Neural cell (in vitro differentiated cells): ENCODE measurements around the gene NT5DC3. TPM values are rescaled to one million over a fixed set of nuclear protein-coding genes. Genes with fewer than 3 reads are reported as not detected.

ENCODE experiments used
- H2AFZ ChIP-seq: fragments of 200-600, 300-800 bp; sonication (generic), shearing (Covaris generic); 2 replicates; pipeline ENCODE4 v1.6.0; 2014; ENCODE audit warnings: low read depth, mild to moderate bottlenecking, antibody characterized with exemption, low read length, moderate library complexity
- H3F3A ChIP-seq: fragments of 200-600 bp; shearing (Covaris generic); 2 replicates; pipeline ENCODE4 v1.6.1; 2016; ENCODE audit warnings: mild to moderate bottlenecking, moderate library complexity, mixed read lengths, antibody characterized with exemption, low read length; ENCODE audit not compliant: insufficient read depth, poor library complexity, severe bottlenecking
- H3K27ac ChIP-seq: fragments of 200-600, 300-800 bp; sonication (generic), shearing (Covaris generic); 2 replicates; pipeline ENCODE4 v1.5.1; 2014; ENCODE audit warnings: mild to moderate bottlenecking, low read length, moderate library complexity
- H3K27me3 ChIP-seq: fragments of 300-800, 200-600 bp; sonication (generic), shearing (Covaris generic); 2 replicates; pipeline ENCODE4 v1.6.0; 2014; ENCODE audit warnings: mild to moderate bottlenecking, low read depth, low read length, moderate library complexity; ENCODE audit not compliant: insufficient read depth
- H3K36me3 ChIP-seq: fragments of 300-800, 200-600 bp; sonication (generic), shearing (Covaris generic); 2 replicates; pipeline ENCODE4 v1.5.1; 2014; ENCODE audit warnings: mild to moderate bottlenecking, antibody characterized with exemption, low read length, moderate library complexity; ENCODE audit not compliant: insufficient read depth
- H3K4me2 ChIP-seq: fragments of 300-800, 200-600 bp; sonication (generic), shearing (Covaris generic); 2 replicates; pipeline ENCODE4 v1.6.0; 2014; ENCODE audit warnings: mild to moderate bottlenecking, low read length
- H3K4me3 ChIP-seq: fragments of 300-800, 200-600 bp; sonication (generic), shearing (Covaris generic); 2 replicates; pipeline ENCODE4 v1.5.1; 2014; ENCODE audit warnings: mild to moderate bottlenecking, low read length, moderate library complexity
- H3K79me2 ChIP-seq: fragments of 200-600 bp; shearing (Covaris generic); replicated peaks from 2 replicates; pipeline ENCODE4 v1.6.0; 2014; ENCODE audit warnings: mild to moderate bottlenecking, low read length, moderate library complexity; ENCODE audit not compliant: insufficient read depth
- H3K9ac ChIP-seq: fragments of 300-800, 200-600 bp; sonication (generic), shearing (Covaris generic); 2 replicates; pipeline ENCODE4 v1.6.1; 2016; ENCODE audit warnings: mild to moderate bottlenecking, low read length, mixed read lengths
- H3K9me2 ChIP-seq: fragments of 200-600 bp; shearing (Covaris generic); 2 replicates; pipeline ENCODE4 v1.6.1; 2016; ENCODE audit warnings: mild to moderate bottlenecking, low read length, mixed read lengths; ENCODE audit not compliant: insufficient read depth
- H3K9me3 ChIP-seq: fragments of 200-600, 300-800 bp; sonication (generic), shearing (Covaris generic); 2 replicates; pipeline ENCODE4 v1.6.1; 2016; ENCODE audit warnings: mild to moderate bottlenecking, mixed run types, low read length, moderate library complexity, mixed read lengths
- H4K20me1 ChIP-seq: fragments of 200-600 bp; shearing (Covaris generic); 2 replicates; pipeline ENCODE4 v1.6.1; 2016; ENCODE audit warnings: mild to moderate bottlenecking, mixed run types; ENCODE audit not compliant: insufficient read depth
- CTCF ChIP-seq: fragments of 450-650 bp; IDR thresholded peaks from 2 replicates; pipeline ENCODE4 v1.5.1; 2014; ENCODE audit warnings: antibody characterized with exemption, mild to moderate bottlenecking, moderate library complexity; ENCODE audit not compliant: poor library complexity, severe bottlenecking
- EP300 ChIP-seq: fragments of 450-650 bp; conservative IDR thresholded peaks from 2 replicates; pipeline ENCODE4 v1.6.1; 2014; ENCODE audit warnings: antibody characterized with exemption, mild to moderate bottlenecking, moderate library complexity; ENCODE audit not compliant: poor library complexity, severe bottlenecking
- EZH2 ChIP-seq: fragments of 200-600, 300-800 bp; shearing (Covaris generic), sonication (generic); IDR thresholded peaks from 2 replicates; pipeline ENCODE4 v1.6.1; 2014; ENCODE audit warnings: antibody characterized with exemption, low read length, borderline replicate concordance, mild to moderate bottlenecking; ENCODE audit not compliant: insufficient read depth, poor library complexity, severe bottlenecking
- MXI1 ChIP-seq: fragments of 450-650 bp; conservative IDR thresholded peaks from 2 replicates; pipeline ENCODE4 v1.6.1; 2014; ENCODE audit warnings: antibody characterized with exemption, mild to moderate bottlenecking; ENCODE audit not compliant: poor library complexity, severe bottlenecking
- POLR2AphosphoS5 ChIP-seq: IDR thresholded peaks from 2 replicates; pipeline ENCODE4 v1.6.1; 2012
- RAD21 ChIP-seq: fragments of 450-650 bp; conservative IDR thresholded peaks from 2 replicates; pipeline ENCODE4 v1.6.1; 2014; ENCODE audit warnings: antibody characterized with exemption, mild to moderate bottlenecking, moderate library complexity
- REST ChIP-seq: IDR thresholded peaks from 2 replicates; pipeline ENCODE4 v1.6.1; 2012; ENCODE audit warnings: borderline replicate concordance
- SMC3 ChIP-seq: fragments of 450-650 bp; conservative IDR thresholded peaks from 2 replicates; pipeline ENCODE4 v1.6.1; 2014; ENCODE audit warnings: antibody characterized with exemption, mild to moderate bottlenecking, moderate library complexity; ENCODE audit not compliant: poor library complexity
- TAF1 ChIP-seq: IDR thresholded peaks from 2 replicates; pipeline ENCODE4 v1.6.1; 2012; ENCODE audit warnings: low read depth
- polyA plus RNA-seq: library from polyadenylated mRNA; depleted of rRNA; stranded (reverse); fragments of >200 nt; gene quantifications from 2 replicates; pipeline ENCODE4 v1.2.3, GENCODE V29; 2014

Gene NT5DC3
- polyA plus RNA-seq, 1 donor from 2014 or later = 4.0 TPM

- Histone ChIP-seq H3K4me2 (no peak overlapping the region), H3K9ac (no peak overlapping the region), H3K4me3 (no peak overlapping the region), H3K27ac (no peak overlapping the region), H3K9me2 (no peaks in the 10 kb centered on the region), H2AFZ (no peak overlapping the region), H3K27me3 (no peaks in the 10 kb centered on the region), H3K79me2 (no peaks in the 10 kb centered on the region), H3K9me3 (peaks cover 1% of the 10 kb centered on the region), H4K20me1 (no peaks in the 10 kb centered on the region), H3K36me3 (no peaks in the 10 kb centered on the region), H3F3A (no peaks in the 10 kb centered on the region)
- TF ChIP-seq REST (no peak), CTCF (no peak), EP300 (no peak), TAF1 (no peak), SMC3 (no peak), POLR2AphosphoS5 (no peak), RAD21 (no peak), MXI1 (no peak), EZH2 (no peak)
Observed at GRCh38 chr12:103736572-103736971, 104.5 kb downstream of the NT5DC3 start.

- no peak overlapping the region for H3K27ac ChIP-seq
- TF ChIP-seq MXI1 (no peak), POLR2AphosphoS5 (no peak), RAD21 (no peak), EP300 (no peak), EZH2 (no peak), SMC3 (no peak), REST (no peak), CTCF (no peak), TAF1 (no peak)
- H3K9ac ChIP-seq = no peak overlapping the region
- no peaks in the 10 kb centered on the region for H3K79me2 ChIP-seq
- peaks cover 3% of the 10 kb centered on the region for H3K9me3 ChIP-seq
- no peaks in the 10 kb centered on the region for H4K20me1 ChIP-seq
- H3K9me2 ChIP-seq = no peaks in the 10 kb centered on the region
- no peaks in the 10 kb centered on the region for H3F3A ChIP-seq
- H3K4me3 ChIP-seq = no peak overlapping the region
- no peaks in the 10 kb centered on the region for H3K27me3 ChIP-seq
- H2AFZ ChIP-seq = no peak overlapping the region
- no peak overlapping the region for H3K4me2 ChIP-seq
- no peaks in the 10 kb centered on the region for H3K36me3 ChIP-seq
Observed at GRCh38 chr12:103735291-103735690, 105.7 kb downstream of the NT5DC3 start.
